Smooth muscle cell (in vitro differentiated cells): ENCODE measurements around the gene ATP2A2. TPM values are rescaled to one million over a fixed set of nuclear protein-coding genes. Genes with fewer than 3 reads are reported as not detected.

ENCODE experiments used
- DNase-seq: peaks from one replicate; lab custom pipeline; 2025; ENCODE audit not compliant: unreplicated experiment; lab: John Stamatoyannopoulos, UW
- H2AFZ ChIP-seq: fragments of 200-600 bp; sonication (generic); 2 replicates; pipeline ENCODE4 v1.6.0; 2016; ENCODE audit warnings: antibody characterized with exemption, low read depth, mild to moderate bottlenecking
- H3F3A ChIP-seq: fragments of 200-600 bp; sonication (generic); 2 replicates; pipeline ENCODE4 v1.6.0; 2017; ENCODE audit warnings: antibody characterized with exemption, low read depth
- H3K27ac ChIP-seq: fragments of 200-600 bp; sonication (generic); 2 replicates; pipeline ENCODE4 v1.5.1; 2016; ENCODE audit warnings: low read depth, mild to moderate bottlenecking
- H3K27me3 ChIP-seq: fragments of 200-600 bp; sonication (generic); 2 replicates; pipeline ENCODE4 v1.6.1; 2016; ENCODE audit warnings: low read depth, mild to moderate bottlenecking
- H3K36me3 ChIP-seq: fragments of 200-600 bp; sonication (generic); 2 replicates; pipeline ENCODE4 v1.5.1; 2016; ENCODE audit warnings: low read depth
- H3K4me1 ChIP-seq: fragments of 200-600 bp; sonication (generic); 2 replicates; pipeline ENCODE4 v1.5.1; 2016; ENCODE audit warnings: low read depth
- H3K4me2 ChIP-seq: fragments of 200-600 bp; sonication (generic); 2 replicates; pipeline ENCODE4 v1.6.0; 2016; ENCODE audit warnings: mild to moderate bottlenecking
- H3K4me3 ChIP-seq: fragments of 200-600 bp; sonication (generic); 2 replicates; pipeline ENCODE4 v1.5.1; 2016; ENCODE audit warnings: mild to moderate bottlenecking
- H3K79me2 ChIP-seq: fragments of 200-600 bp; sonication (generic); 2 replicates; pipeline ENCODE4 v1.6.0; 2016; ENCODE audit warnings: low read depth, mild to moderate bottlenecking
- H3K9ac ChIP-seq: fragments of 200-600 bp; sonication (generic); 2 replicates; pipeline ENCODE4 v1.6.0; 2016; ENCODE audit warnings: low read depth
- H3K9me3 ChIP-seq: fragments of 200-600 bp; sonication (generic); replicated peaks from 2 replicates; pipeline ENCODE4 v1.5.1; 2016; ENCODE audit warnings: low read depth
- H4K20me1 ChIP-seq: fragments of 200-600 bp; sonication (generic); 2 replicates; pipeline ENCODE4 v1.6.0; 2016; ENCODE audit warnings: low read depth
- WGBS: methylation state at CpG from one replicate; pipeline ENCODE4 v1.1.7; 2016; ENCODE audit warnings: low lambda C conversion rate; 5-methylcytosine and 5-hydroxymethylcytosine counted together
- polyA plus RNA-seq: library from polyadenylated mRNA; unstranded; fragments of >200 nt; fragmentation: Nextera tagmentation; extraction: Ambion mirVana; gene quantifications from 2 replicates; pipeline ENCODE4 v1.2.1, GENCODE V29; 2016
- total RNA-seq: library from RNA; depleted of rRNA; stranded (reverse); fragments of >200 nt; gene quantifications from 2 replicates; pipeline ENCODE4 v1.2.3, GENCODE V29; 2014
- TF ChIP-seq, protein P1 (sequence below): fragments of 200-600 bp; sonication (generic); IDR thresholded peaks from 2 replicates; pipeline ENCODE4 v1.5.1; 2017; ENCODE audit warnings: borderline replicate concordance, mild to moderate bottlenecking, antibody characterized with exemption; ENCODE audit not compliant: insufficient read depth, poor library complexity, severe bottlenecking

The ATP2A2 gene
- total and polyA plus RNA-seq, 2 experiments from 2014 or later = 47.6 to 104 TPM

DNA sequence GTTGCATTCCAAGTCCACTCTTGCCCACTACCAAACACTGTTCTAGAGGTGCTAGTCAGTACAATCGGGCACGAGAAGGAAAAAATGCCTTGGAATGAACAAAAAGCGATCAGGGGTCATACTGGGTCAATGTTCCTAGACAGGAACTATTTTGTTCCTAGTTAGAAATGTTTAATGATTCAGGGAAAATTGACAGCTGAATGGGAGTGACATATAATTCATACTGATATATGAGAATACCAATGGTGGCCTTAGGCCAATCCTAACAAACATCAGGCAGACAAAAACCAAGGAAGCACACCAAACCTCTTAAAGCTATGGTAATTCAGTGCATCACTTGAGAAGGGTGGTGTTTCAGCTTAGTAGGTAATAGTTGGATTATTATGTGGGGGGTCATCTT, 71.4 kb downstream of the ATP2A2 start:
- H3K4me3 ChIP-seq = no peak overlapping the region
- peaks cover 7% of the 10 kb centered on the region for H3K36me3 ChIP-seq
- no peak overlapping the region for H2AFZ ChIP-seq
- DNase-seq = no peak
- no peaks in the 10 kb centered on the region for H3K79me2 ChIP-seq
- no peaks in the 10 kb centered on the region for H3K27me3 ChIP-seq
- TF ChIP-seq, protein P1, sequence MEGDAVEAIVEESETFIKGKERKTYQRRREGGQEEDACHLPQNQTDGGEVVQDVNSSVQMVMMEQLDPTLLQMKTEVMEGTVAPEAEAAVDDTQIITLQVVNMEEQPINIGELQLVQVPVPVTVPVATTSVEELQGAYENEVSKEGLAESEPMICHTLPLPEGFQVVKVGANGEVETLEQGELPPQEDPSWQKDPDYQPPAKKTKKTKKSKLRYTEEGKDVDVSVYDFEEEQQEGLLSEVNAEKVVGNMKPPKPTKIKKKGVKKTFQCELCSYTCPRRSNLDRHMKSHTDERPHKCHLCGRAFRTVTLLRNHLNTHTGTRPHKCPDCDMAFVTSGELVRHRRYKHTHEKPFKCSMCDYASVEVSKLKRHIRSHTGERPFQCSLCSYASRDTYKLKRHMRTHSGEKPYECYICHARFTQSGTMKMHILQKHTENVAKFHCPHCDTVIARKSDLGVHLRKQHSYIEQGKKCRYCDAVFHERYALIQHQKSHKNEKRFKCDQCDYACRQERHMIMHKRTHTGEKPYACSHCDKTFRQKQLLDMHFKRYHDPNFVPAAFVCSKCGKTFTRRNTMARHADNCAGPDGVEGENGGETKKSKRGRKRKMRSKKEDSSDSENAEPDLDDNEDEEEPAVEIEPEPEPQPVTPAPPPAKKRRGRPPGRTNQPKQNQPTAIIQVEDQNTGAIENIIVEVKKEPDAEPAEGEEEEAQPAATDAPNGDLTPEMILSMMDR = no peak
- 98% methylated on average over 3 of the region's 3 CpGs for WGBS
- no peak overlapping the region for H3K4me2 ChIP-seq
- peaks cover 7% of the 10 kb centered on the region for H3F3A ChIP-seq
- no peak overlapping the region for H3K9ac ChIP-seq
- no peaks in the 10 kb centered on the region for H3K9me3 ChIP-seq
- H4K20me1 ChIP-seq = peaks cover 2% of the 10 kb centered on the region
- no peak overlapping the region for H3K27ac ChIP-seq
- H3K4me1 ChIP-seq = no peaks in the 10 kb centered on the region

GRCh38 chr12:110353211-110353965, 72.3 kb downstream of the ATP2A2 start:
- H3K4me1 ChIP-seq = no peaks in the 10 kb centered on the region
- peaks cover 4% of the 10 kb centered on the region for H3F3A ChIP-seq
- H4K20me1 ChIP-seq = no peaks in the 10 kb centered on the region
- H2AFZ ChIP-seq = no peak overlapping the region
- H3K79me2 ChIP-seq = no peaks in the 10 kb centered on the region
- H3K36me3 ChIP-seq = no peaks in the 10 kb centered on the region
- no peak overlapping the region for H3K9ac ChIP-seq
- WGBS = 97% methylated on average over 13 of the region's 13 CpGs
- TF ChIP-seq, protein P1 = no peak
- H3K4me2 ChIP-seq = no peak overlapping the region
- no peak for DNase-seq
- no peak overlapping the region for H3K4me3 ChIP-seq
- H3K27ac ChIP-seq = peak overlapping the region; percentile 27
- H3K9me3 ChIP-seq = no peaks in the 10 kb centered on the region
- no peaks in the 10 kb centered on the region for H3K27me3 ChIP-seq

GRCh38 chr12:110354172-110354780, 73.2 kb downstream of the ATP2A2 start:
- no peak overlapping the region for H3K9ac ChIP-seq
- H3F3A ChIP-seq = peaks cover 4% of the 10 kb centered on the region
- no peak overlapping the region for H3K4me2 ChIP-seq
- TF ChIP-seq, protein P1 = no peak
- no peak overlapping the region for H2AFZ ChIP-seq
- H3K36me3 ChIP-seq = no peaks in the 10 kb centered on the region
- H3K4me3 ChIP-seq = no peak overlapping the region
- H3K9me3 ChIP-seq = no peaks in the 10 kb centered on the region
- no peaks in the 10 kb centered on the region for H3K27me3 ChIP-seq
- no peaks in the 10 kb centered on the region for H4K20me1 ChIP-seq
- WGBS = 58% methylated on average over 7 of the region's 7 CpGs
- H3K27ac ChIP-seq = peak overlapping the region; percentile 27
- H3K79me2 ChIP-seq = no peaks in the 10 kb centered on the region
- DNase-seq = no peak
- no peaks in the 10 kb centered on the region for H3K4me1 ChIP-seq
